Measurements from ENCODE around the gene PIK3CB. TPM values are rescaled to one million over a fixed set of nuclear protein-coding genes. Genes with fewer than 3 reads are reported as not detected.

The PIK3CB gene
- total and polyA plus RNA-seq, 2 of the 8 experiments (the other 6 are each of a cell fraction or from before 2014, with no cell fraction given): 8.3 to 35.2 TPM

DNA sequence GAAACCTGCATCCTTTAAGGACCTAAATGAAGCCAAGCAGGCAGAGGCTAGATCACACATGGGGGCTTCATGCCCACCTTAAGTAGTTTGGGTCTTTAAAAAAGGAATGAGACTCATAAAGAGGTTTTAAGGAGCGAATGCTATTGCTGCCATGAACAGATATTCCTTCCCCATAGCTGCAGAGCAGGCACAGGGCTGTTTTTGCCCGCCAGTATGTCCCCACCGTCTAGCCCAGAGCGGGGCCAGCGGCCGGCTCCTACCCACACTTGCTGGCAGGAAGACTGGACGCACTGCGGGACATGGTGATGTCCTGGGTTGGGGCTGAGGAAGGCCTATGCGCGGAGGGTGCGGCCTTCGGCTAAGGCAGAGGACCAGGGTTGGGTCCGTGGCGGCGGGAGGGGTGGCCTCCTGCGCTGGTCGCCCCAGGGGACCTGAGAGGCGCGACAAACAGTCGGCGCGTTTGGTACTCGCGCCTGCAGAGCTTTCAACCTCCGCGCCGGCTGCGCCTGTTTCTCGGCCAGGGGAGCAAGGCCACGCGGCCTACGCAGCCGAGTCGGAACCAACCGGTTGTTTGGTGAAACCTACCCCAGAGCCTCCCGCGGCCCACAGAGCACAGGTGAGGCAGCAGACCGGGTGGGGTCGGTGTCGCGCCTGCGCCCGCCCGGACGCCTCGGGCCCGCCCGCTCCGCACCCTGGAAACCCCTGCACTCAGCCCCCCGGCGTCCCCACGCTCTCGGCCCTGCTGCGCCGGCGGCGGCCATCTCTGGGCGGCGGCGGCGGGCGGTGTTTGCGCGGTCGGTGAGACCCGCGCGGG is 226.2 kb downstream of the PIK3CB start, which contains the start of gene FAIM:
TSS of gene FAIM (plus strand) at position 450 of the 814 bp plus-strand sequence. CDS start 10,956 bp downstream, outside the sequence.
- Histone ChIP-seq H3K9me3 (ENCODE audit: insufficient read depth in 2 of 2, low read depth in 1 of 2, low read length in 1 of 2) (no peaks in the 10 kb centered on the region), H4K5ac (ENCODE audit: insufficient read length, low read depth, low read length) (peak within 1 kb of the TSS; percentile 1), H2BK20ac (ENCODE audit: low read length) (no peak within 1 kb of the TSS), H3K79me2 (ENCODE audit: control insufficient read depth in 1 of 2, insufficient read depth in 2 of 2, low read length in 2 of 2) (no peaks in the 10 kb centered on the region), H3K23ac (ENCODE audit: insufficient read length) (no peak within 1 kb of the TSS), H3K4me2 (ENCODE audit: insufficient read depth in 1 of 2, low read depth in 2 of 2, low read length in 2 of 2) (peak within 1 kb of the TSS; percentile 85 to 86), H3K9ac (replicated peaks in 1 of 4; ENCODE audit: extremely low read depth in 1 of 4, low read depth in 3 of 4, low read length in 3 of 4) (peak within 1 kb of the TSS; percentile 64 to 87 (median 84)), H3K18ac (ENCODE audit: extremely low read depth, low read length) (peak within 1 kb of the TSS; percentile 83), H4K20me1 (replicated peaks in 1 of 2; ENCODE audit: control insufficient read depth in 1 of 2, insufficient read depth in 2 of 2, low read length in 2 of 2) (no peaks in the 10 kb centered on the region), H3K4me3 (ENCODE audit: extremely low read depth in 1 of 4, insufficient read depth in 2 of 4, low read depth in 3 of 4, low read length in 4 of 4) (peak within 1 kb of the TSS; percentile 56 to 80 (median 66)), H2AK5ac (ENCODE audit: low read depth, low read length) (no peak within 1 kb of the TSS), H3K14ac (ENCODE audit: insufficient read length) (no peak within 1 kb of the TSS), H2BK120ac (replicated peaks; ENCODE audit: low read depth, low read length) (peak within 1 kb of the TSS; percentile 41), H3K79me1 (ENCODE audit: low read depth, low read length) (no peaks in the 10 kb centered on the region), H3K23me2 (ENCODE audit: low read depth, low read length) (peaks cover 6% of the 10 kb centered on the region; the same call in 1 of the 2 replicates), H3K27me3 (replicated peaks in 1 of 4; ENCODE audit: control insufficient read depth in 3 of 4, extremely low read depth in 1 of 4, insufficient read depth in 3 of 4, low read length in 3 of 4) (peaks cover 0 to 4% (median 1%) of the 10 kb centered on the region in 4 experiments; a peak in 2 of 7 replicates), H3K27ac (ENCODE audit: low read depth, low read length) (0 out of 2 replicates have a peak within 1 kb of the TSS, but pooled peaks have one; percentile 60), H2BK5ac (ENCODE audit: low read depth, low read length) (peak within 1 kb of the TSS; percentile 52; the same call in 1 of the 2 replicates), H3K4ac (replicated peaks; ENCODE audit: insufficient read length, low read depth, low read length) (no peak within 1 kb of the TSS), H4K8ac (ENCODE audit: extremely low read depth, insufficient read depth, low read length) (peak within 1 kb of the TSS; percentile 96), H2BK12ac (ENCODE audit: low read depth, low read length) (peak within 1 kb of the TSS; percentile 68; the same call in 1 of the 2 replicates), H3K4me1 (replicated peaks in 1 of 4; ENCODE audit: control insufficient read depth in 3 of 4, insufficient read depth in 4 of 4, low read length in 3 of 4) (peaks cover 0 to 5% (median 4%) of the 10 kb centered on the region in 4 experiments; a peak in 6 of 7 replicates), H4K91ac (replicated peaks; ENCODE audit: insufficient read length, low read length) (peak within 1 kb of the TSS; percentile 93), H2BK15ac (ENCODE audit: low read length) (peak within 1 kb of the TSS; percentile 72; the same call in 1 of the 2 replicates), H3K36me3 (ENCODE audit: control insufficient read depth in 2 of 4, insufficient read depth in 4 of 4, low read length in 3 of 4) (no peaks in the 10 kb centered on the region), H3K56ac (replicated peaks; ENCODE audit: insufficient read length, low read depth, low read length) (no peak within 1 kb of the TSS), H2AFZ (ENCODE audit: low read length) (peak within 1 kb of the TSS; percentile 73)
- CTCF ChIA-PET (ENCODE audit: partially characterized antibody): interaction anchor here (1.3 kb wide), 1 partner anchor 9 kb away, joined by 3 read pairs; no protein-coding TSS in a partner anchor
- whole genome bisulfite sequencing, 2 experiments (ENCODE audit: extremely low coverage in 1 of 2, insufficient coverage in 1 of 2, insufficient read length in 1 of 2, insufficient replicate concordance in 2 of 2, low coverage in 1 of 2, low lambda C conversion rate in 2 of 2, missing lambda C conversion rate in 1 of 2): 3% methylated on average over 60 of the region's 68 CpGs; no CpG with 5 or more reads in 1 of the 2 experiments
- FAIRE-seq: no peak
- peak in 1 of 2 experiments; percentile 82 for DNase-seq (ENCODE audit: low read depth in 1 of 2, low spot score in 2 of 2)
- POLR2A ChIA-PET (ENCODE audit: partially characterized antibody): interaction anchor here (0.9 to 2.2 kb wide), 5 partner anchors 10 to 328 kb away, joined by 3 to 16 read pairs (median 4); partner anchors contain the start of gene CEP70
- TF ChIP-seq ZNF274 (IDR thresholded peaks at IDR 0.05; ENCODE audit: borderline replicate concordance, extremely low read depth, low read length) (no peak), CTBP2 (IDR thresholded peaks at IDR 0.05; ENCODE audit: borderline replicate concordance, insufficient read depth, insufficient read length, low read length) (peak; percentile 50), POU5F1 (IDR thresholded peaks at IDR 0.05; ENCODE audit: low read depth, low read length) (no peak), CHD1 (IDR thresholded peaks at IDR 0.05; ENCODE audit: low read depth, low read length) (no peak), TCF12 (IDR thresholded peaks at IDR 0.05; ENCODE audit: low read depth, low read length) (no peak), JUN (IDR thresholded peaks at IDR 0.05; ENCODE audit: low read depth, low read length) (no peak), TAF7 (optimal IDR thresholded peaks at IDR 0.05; ENCODE audit: borderline replicate concordance, low read depth, low read length) (peak; percentile 4), SIRT6 (IDR thresholded peaks at IDR 0.05; ENCODE audit: low read length) (no peak)
- TF ChIP-seq, protein P1, sequence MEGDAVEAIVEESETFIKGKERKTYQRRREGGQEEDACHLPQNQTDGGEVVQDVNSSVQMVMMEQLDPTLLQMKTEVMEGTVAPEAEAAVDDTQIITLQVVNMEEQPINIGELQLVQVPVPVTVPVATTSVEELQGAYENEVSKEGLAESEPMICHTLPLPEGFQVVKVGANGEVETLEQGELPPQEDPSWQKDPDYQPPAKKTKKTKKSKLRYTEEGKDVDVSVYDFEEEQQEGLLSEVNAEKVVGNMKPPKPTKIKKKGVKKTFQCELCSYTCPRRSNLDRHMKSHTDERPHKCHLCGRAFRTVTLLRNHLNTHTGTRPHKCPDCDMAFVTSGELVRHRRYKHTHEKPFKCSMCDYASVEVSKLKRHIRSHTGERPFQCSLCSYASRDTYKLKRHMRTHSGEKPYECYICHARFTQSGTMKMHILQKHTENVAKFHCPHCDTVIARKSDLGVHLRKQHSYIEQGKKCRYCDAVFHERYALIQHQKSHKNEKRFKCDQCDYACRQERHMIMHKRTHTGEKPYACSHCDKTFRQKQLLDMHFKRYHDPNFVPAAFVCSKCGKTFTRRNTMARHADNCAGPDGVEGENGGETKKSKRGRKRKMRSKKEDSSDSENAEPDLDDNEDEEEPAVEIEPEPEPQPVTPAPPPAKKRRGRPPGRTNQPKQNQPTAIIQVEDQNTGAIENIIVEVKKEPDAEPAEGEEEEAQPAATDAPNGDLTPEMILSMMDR (IDR thresholded peaks at IDR 0.05; ENCODE audit: control extremely low read depth in 1 of 3, insufficient read depth in 1 of 3, low read depth in 1 of 3, low read length in 3 of 3): no peak
